SH-SY5Y (cell line): ENCODE measurements around the gene TBXAS1.

Experiments
- GATA2 ChIP-seq: IDR thresholded peaks from 2 replicates; pipeline ENCODE4 v1.6.1; 2011; ENCODE audit warnings: mild to moderate bottlenecking, low read depth, low read length
- GATA3 ChIP-seq: IDR thresholded peaks from 2 replicates; pipeline ENCODE4 v1.6.1; 2011; ENCODE audit warnings: low read depth, mild to moderate bottlenecking, low read length, moderate library complexity

The TBXAS1 gene

GRCh38 chr7:139889186-139889871 is 60.3 kb downstream of the TBXAS1 start:
- no peak for TF ChIP-seq GATA3
- no peak for TF ChIP-seq GATA2

DNA sequence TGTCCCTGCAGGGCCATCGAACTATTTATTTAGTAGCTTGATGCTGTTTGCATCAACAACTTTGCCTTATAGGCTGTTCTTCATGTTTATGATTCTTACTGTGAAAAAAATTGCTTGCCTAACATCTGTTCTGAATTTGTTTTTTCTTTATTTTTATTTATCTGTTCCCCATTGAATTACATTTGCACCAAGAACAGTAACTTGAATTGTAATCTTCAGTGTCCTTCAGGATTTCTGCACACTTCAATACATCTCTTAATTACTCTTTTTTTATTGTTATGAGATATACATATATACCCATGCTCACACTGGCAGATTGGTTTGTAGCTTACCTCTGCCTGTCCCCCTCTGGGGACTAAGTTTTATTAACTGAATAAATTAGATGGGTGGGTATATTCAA is 64.4 kb downstream of the TBXAS1 start:
- TF ChIP-seq GATA2, result no peak
- no peak for TF ChIP-seq GATA3

GRCh38 chr7:139893999-139894398 is 64.9 kb downstream of the TBXAS1 start:
- TF ChIP-seq GATA3, result no peak
- no peak for TF ChIP-seq GATA2

GRCh38 chr7:139895141-139895829 is 66.2 kb downstream of the TBXAS1 start:
- TF ChIP-seq GATA3, result no peak
- no peak for TF ChIP-seq GATA2

DNA sequence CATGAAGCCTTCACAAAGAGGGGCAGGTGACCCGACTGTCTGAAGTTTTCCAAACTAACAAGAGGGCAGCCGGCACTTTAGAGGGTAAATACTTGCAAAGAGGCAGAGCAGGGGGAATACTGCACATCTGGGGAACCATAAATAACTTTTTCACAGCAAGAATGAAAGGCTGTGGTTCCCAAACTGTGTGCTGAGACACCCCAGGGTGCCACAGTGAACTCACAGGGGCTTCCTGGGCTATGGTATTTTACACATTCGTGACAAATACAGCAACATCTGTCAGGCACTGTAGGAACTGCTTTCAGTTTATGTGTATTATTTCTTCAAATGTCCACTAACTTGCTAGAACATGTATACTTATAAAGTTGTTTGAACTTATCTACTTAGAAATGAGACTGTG is 67.2 kb downstream of the TBXAS1 start:
- TF ChIP-seq GATA2, result no peak
- no peak for TF ChIP-seq GATA3

DNA sequence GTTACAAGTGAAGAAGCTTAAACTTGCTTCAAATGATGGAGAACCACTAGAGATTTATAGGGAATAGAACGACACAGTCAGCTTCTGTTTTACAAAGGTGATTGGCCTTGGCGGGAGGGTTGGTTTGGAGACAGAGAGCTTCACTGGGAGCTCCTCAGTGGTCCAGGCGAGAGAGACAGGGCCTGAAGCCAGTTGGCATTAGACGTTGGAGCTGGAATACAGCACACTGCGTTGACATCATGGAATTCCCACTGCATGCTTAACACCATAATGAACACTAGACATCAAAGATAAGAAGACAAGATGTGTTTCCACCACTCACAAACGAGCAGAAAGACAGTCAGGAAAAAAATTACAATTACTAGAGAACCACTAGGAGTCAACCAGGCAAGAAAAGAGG is 67.8 kb downstream of the TBXAS1 start:
- TF ChIP-seq GATA3 (no peak), GATA2 (no peak)

- TF ChIP-seq GATA3 (no peak), GATA2 (no peak)
These were observed 68.5 kb downstream of the TBXAS1 start for GRCh38 chr7:139897422-139898090.

- TF ChIP-seq GATA3 (no peak), GATA2 (no peak)
These were observed 69.4 kb downstream of the TBXAS1 start for GRCh38 chr7:139898483-139898882.

DNA sequence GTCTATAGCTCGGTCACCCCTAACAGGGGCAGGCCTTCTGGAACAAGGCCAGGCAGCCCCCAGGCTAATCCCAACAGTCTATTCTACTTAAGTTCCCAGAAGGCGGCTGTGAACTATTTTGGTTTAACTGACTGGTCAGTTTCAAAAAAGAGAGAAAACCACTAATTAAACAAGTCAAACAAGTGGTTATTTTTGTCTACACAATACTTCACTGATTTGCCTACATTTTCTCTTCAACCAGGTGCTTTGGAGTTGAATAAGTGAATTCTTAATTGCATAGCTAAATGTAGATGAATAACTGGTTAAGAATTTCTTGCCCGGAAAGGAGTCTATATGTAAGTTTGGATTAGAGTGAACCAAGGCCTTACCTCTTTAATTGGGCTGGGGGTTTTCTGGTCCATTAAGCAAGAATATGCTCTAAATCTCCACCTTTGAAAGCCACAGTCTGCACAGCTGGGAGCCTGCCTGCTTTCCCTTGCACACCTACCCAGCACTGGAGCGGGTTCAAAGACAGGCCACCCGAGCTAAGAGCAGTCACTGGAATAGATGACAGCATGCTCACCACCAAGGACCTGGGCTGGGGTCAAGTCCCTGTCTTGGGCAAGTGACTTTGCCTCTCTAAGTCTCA is 70.4 kb downstream of the TBXAS1 start:
- no peak for TF ChIP-seq GATA2
- TF ChIP-seq GATA3, result no peak

DNA sequence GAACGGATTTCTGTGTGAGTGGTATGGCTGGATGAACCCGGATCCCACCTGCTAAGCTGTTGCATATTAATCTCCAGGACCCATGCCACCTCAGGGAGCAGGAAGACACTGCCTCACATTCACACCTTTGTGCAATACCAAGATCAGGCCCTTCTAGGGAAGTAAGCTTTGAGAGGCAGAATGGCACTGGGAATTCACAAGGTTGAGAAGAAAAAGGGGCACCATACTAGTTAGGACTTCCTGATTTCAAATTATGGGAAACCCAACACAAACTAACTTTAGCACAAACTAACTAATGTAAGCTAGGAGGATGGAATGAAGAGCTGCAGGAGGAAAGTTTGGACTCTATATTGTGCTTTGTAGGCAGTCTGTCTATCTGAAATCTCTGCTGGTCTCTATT is 71.3 kb downstream of the TBXAS1 start:
- TF ChIP-seq GATA3 (no peak), GATA2 (no peak)

- TF ChIP-seq GATA3 (no peak), GATA2 (no peak)
These were observed 72.2 kb downstream of the TBXAS1 start for GRCh38 chr7:139901056-139901795.

DNA sequence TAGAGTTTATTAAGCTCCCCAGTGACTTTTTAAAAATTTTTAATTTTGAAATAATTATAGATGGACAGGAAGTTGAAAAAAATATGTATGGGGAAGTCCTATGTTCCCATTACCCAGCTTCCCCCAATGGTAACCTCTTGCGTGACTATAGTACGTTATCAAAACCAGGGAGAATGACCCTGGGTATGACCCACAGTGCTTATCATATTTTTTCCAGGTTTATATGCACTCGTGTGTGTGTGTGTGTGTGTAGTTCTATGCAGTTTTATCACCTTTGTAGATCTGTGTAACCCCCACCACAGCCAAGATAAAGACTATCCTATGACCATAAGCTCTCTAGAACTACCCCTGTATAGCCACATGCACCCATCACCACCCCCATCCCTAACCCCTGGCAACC is 72.8 kb downstream of the TBXAS1 start:
- TF ChIP-seq GATA2 (no peak), GATA3 (no peak)

GRCh38 chr7:139902436-139903102 is 73.5 kb downstream of the TBXAS1 start:
- TF ChIP-seq GATA3 (no peak), GATA2 (no peak)

DNA sequence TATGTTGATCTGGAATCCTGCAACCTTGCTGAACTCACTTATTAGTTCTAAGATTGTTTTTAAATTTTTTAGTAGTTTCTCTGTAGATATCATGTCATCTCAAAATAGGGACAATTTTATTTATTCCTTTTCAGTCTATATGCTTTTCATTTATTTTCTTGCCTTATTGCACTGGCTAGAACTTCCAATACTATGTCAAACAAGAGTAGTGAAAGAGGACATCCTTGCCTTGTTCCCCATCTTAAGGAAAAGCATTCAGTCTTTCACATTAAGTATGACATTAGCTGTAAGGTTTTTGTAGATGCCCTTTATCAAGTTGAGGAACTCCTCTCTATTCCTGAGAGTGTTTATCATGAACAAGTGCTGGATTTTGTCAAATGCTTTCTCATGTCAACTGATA is 77.8 kb downstream of the TBXAS1 start:
- TF ChIP-seq GATA2, result no peak
- no peak for TF ChIP-seq GATA3
